D721Med (cell line): ENCODE results near the gene ARSB.

Experiments
- DNase-seq: peaks from one replicate; pipeline ENCODE4 v3.0.0; 2011; ENCODE audit warnings: low spot score; ENCODE audit not compliant: insufficient read length
- FAIRE-seq: peaks from 2 replicates; lab custom pipeline; 2011; peaks lifted over from hg19 to GRCh38; lab: Jason Lieb, UNC
- TF ChIP-seq, protein P1 (sequence below): IDR thresholded peaks from 2 replicates; pipeline ENCODE4 v1.5.1; 2012; ENCODE audit warnings: mild to moderate bottlenecking, control low read depth; ENCODE audit not compliant: insufficient read depth; ENCODE audit errors: missing control alignments

Gene ARSB

DNA sequence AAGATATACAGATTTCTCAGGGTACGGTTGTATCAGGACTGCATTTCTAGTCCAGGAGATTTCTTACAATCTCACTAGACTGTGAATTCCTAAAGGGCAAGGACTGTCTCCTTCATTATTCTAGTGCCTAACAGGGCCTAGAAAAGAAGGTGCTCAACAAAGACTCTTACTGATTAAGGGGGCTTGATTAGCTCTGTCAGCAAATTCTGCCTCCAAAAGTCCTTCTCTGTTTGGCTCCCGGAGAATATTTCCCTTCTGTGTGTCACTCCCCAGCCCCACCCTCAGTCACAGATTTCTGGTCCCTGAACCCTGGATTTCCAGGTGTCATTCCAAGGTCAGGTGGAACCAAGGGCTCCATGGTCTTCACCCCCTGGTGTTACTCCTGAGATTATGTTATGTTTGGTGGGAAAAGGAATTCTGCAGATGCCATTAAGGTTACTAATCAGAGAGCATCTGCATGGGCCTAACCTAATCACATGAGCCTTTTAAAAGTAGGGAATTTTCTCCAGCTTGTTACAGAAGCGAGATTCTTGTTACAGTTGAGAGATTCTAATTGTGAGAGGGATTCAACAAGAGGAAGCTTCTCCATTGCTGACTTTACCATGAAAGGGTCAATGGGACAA lies 168.9 kb downstream of the ARSB start:
- FAIRE-seq (no peak), DNase-seq (no peak)
- TF ChIP-seq, protein P1, sequence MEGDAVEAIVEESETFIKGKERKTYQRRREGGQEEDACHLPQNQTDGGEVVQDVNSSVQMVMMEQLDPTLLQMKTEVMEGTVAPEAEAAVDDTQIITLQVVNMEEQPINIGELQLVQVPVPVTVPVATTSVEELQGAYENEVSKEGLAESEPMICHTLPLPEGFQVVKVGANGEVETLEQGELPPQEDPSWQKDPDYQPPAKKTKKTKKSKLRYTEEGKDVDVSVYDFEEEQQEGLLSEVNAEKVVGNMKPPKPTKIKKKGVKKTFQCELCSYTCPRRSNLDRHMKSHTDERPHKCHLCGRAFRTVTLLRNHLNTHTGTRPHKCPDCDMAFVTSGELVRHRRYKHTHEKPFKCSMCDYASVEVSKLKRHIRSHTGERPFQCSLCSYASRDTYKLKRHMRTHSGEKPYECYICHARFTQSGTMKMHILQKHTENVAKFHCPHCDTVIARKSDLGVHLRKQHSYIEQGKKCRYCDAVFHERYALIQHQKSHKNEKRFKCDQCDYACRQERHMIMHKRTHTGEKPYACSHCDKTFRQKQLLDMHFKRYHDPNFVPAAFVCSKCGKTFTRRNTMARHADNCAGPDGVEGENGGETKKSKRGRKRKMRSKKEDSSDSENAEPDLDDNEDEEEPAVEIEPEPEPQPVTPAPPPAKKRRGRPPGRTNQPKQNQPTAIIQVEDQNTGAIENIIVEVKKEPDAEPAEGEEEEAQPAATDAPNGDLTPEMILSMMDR, result no peak

- TF ChIP-seq, protein P1, result no peak
- FAIRE-seq (no peak), DNase-seq (no peak)
Observed at GRCh38 chr5:78813906-78814530, 171.1 kb downstream of the ARSB start.

- TF ChIP-seq, protein P1, result no peak
- DNase-seq (no peak), FAIRE-seq (no peak)
Observed at GRCh38 chr5:78813286-78813685, 171.8 kb downstream of the ARSB start.

GRCh38 chr5:78811866-78812265 lies 173.2 kb downstream of the ARSB start:
- TF ChIP-seq, protein P1, result no peak
- FAIRE-seq (no peak), DNase-seq (no peak)

DNA sequence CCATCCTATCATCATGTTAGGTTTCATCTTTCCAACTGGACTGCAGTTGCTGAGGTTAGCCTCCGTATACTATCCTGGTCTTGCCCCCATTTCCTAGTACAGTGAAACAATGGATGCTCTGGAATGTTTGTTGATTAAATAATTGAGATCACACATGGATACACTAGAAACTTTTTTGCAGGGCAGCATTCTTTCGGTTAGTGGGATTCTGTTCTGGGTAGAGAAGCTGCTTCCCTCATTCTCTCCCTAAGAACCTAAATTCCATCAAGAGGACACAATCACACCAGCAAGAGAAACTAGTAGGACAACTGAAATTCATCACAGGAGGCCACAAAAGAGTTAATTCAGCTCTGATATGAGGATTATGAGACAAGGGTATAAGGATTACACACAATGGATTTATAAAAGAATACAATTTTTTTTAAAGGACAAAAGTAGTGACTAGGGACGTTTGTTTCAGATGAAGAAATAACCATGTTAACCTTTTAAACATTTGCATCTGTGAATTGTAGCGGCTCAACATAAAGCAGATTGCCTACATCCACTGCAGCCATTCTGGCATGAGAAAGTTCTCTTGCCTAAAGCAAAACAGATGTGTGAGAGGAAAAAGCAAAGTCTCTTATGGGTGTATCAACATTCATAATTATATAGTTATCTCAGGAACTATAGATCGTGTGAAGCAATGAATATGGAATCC lies 173.8 kb downstream of the ARSB start:
- DNase-seq, result no peak
- no peak for FAIRE-seq
- TF ChIP-seq, protein P1, result no peak

DNA sequence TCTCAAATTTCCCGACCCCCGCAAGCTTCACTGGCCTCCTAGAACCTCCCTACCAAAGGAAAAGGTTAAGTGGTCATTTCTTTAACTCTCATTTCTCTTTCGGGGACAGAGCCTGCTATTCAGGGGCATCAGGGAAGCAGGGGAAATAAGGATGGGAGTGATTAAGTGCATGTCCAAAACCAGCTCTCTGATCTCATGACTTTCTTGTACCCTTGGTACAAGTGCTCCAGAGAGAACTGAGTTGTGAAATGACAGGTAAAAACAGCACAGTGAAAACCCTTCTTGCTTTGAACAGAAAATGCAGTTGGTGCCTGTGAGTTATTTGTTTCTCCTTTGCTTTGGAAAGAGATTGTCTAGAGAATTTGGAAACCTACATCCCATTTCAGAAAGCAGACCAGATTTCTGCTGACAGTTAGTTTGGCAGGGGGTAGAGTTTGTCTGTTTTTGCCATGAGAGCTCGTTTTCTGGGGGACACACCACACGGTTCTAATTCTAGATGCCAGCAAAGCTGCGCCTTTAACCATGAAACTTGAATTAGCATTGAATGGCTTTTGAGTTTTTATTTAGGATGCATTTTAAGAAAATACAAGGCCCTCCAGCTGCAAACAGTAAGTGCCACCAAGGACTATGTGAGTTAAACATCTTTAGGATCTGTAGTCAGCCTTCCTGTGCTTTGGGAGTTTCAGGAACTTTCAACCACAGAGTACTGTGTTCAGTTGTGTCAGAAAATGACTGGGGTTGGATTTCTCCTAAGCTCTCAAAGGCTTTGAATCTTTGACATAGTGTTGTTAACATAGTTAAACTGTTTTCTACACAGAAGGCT lies 174.8 kb downstream of the ARSB start:
- FAIRE-seq, result no peak
- TF ChIP-seq, protein P1, result no peak
- no peak for DNase-seq
